Right ventricle myocardium inferior (tissue), 1 donor: ENCODE measurements around the gene ITGB4. TPM values are rescaled to one million over a fixed set of nuclear protein-coding genes. Genes with fewer than 3 reads are reported as not detected.

Experiments used
- ATAC-seq: fragments of 200-7000 bp; cut with Tn5 transposase; one replicate; pipeline ENCODE4 v1.9.1; 2020; ENCODE audit warnings: mild to moderate bottlenecking, moderate library complexity
- DNase-seq: peaks from one replicate; pipeline ENCODE4 v3.0.0; 2021; ENCODE audit errors: missing footprints
- intact Hi-C: fragments of 100-400 bp; cut with DNase I; formaldehyde crosslinking; loops from one replicate; pipeline ENCODE4 v1.11.0; 2022
- long read RNA-seq: library from polyadenylated mRNA; unstranded; transcript quantifications from one replicate; pipeline ENCODE4 v2.0.0, GENCODE V29; 2021
- total RNA-seq: library from RNA; stranded (reverse); fragmentation: NEBNext Ultra II Directional; extraction: Animal tissue kit (Norgen Biotek cat#: 25700); gene quantifications from one replicate; pipeline ENCODE4 v1.2.1, GENCODE V29; 2021
- donor health status: DM: no; HTN: yes; CAD: no; lungs with severe emphysema.

Gene ITGB4
- total RNA-seq: 7.5 TPM
- long read RNA-seq, partial matches to known transcripts: 3 of 6 reads
- long read RNA-seq, other reads (novel, unspliced or antisense): 3 of 6 reads

DNA sequence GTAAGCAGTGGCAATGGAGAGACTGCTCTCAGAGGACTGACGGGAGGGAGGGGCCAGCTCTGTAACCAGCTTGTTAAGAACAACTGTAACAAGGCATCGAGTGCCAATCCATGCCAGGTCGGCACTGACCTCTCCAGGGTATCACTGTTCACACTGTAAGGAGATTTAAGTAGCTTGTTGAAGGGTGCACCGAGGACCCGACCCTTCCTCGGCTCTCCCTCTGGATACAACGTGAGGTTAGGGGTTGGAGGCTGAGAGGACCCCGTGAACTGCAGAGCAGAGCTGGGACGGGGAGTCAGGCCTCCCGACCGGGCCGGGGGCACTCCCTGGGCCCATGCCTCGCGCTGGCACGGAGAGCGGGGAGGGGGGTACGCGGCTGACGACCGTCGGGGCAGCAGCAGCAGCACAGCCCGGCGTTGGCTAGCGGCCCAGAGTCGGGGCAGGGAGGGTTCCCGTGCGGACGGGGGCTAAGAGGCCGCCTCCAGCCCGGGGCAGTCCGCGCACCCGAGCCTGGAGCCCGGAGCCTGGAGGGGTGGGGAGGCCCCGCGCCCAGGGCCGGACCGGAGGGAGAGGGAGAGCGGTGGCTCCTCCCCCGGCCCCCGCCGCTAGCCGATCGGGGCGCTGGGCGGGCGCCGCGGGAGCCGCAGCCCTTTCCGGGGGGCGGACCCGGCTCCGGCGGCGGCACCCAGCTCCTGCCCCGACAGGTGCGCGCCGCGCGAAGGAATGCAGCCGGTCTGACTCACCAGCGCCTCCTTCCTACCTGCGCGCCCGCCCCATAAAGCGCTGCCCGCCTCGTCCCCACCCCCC, at the start of gene ITGB4:
ITGB4 (plus strand) TSS at position 804 of the 807 bp plus-strand sequence. CDS start 3,245 bp downstream, outside the sequence.
- ATAC-seq (peak; percentile 49), DNase-seq (peak; percentile 66)
- intact Hi-C loops: no loop called here

DNA sequence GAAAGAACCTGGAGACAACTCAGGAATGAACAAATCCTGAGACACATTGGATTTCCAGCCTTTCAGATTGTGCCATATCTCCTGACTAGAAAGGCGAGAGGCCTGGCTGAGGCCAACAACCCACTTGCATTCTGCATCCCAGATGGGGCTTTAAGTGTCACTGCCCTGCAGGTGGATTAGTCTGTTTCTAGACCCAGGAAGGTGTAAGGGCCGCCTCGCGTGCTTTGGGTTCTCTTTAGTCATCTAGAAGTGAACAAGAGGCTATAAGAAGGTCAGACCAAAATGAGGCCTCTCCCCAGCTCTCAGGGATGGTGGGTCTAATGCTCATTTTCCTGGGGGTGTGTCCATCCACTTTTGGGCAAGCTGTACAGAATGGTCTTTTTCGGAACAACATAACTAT, 49.2 kb upstream of the ITGB4 start:
- intact Hi-C loops: no loop called here
- DNase-seq (no peak), ATAC-seq (no peak)

DNA sequence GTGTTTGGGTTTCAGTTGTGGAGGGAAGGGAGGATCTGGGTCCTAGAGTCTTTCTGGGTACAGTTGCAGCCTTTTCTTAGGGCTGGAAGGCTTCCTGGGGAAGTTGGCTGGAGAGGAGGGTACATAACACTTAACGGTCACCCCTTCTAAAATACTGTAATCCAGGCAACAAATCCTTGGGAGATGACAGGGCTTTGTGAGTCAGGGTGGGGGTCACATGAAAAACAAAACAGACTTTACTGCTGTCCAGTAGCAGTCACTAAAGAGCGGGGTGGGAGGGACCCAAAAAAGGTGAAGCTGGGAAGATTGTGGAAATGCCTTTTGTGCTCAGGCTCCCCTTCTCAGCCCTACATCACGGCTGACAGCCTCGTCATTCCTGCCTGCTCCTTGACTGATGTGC, 47.8 kb upstream of the ITGB4 start:
- DNase-seq: no peak
- ATAC-seq: no peak
- intact Hi-C loops: no loop called here

DNA sequence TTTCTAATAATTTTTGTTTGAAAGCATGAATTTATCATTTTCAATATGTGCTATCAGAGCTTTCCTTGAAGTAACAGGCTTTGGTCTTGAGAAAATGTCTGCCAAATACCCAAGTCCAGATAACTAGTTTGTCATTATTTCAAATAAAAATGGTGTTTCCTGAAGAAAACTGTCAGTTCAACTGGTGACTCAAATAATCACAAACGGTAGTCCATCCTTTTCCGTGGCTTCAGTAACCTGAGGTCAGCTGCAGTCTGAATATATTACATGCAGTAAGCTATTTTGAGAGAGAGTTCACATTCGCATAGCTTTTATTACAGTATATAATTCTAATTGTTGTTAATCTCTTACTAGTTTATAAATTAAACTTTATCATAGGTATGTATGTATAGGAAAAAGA, 44.8 kb upstream of the ITGB4 start:
- ATAC-seq (no peak), DNase-seq (no peak)
- intact Hi-C loops: no loop called here

DNA sequence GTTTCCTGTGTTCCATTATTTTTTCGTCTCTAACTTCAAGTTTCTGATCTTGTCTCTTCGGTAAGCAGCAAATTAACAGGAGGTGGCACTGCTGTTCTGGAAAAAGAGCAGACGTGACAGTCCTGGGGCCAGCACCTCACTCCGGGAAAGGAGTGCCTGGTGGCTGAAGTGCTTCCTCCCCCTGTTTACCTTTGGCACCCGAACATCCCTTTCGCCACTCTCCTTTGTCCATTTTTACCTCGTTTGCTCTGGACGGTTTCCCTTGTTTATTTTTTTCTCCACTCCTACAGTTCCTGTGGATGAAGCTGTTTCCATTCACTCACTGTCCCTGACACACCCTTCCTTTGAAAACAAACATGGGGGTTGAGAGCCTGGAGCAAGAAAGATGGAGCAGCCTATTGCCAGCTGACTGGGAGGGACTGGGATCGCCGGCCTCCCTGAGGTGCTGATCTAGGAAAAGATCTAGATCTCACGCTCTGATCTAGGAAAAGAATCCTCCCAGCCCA, 41.5 kb upstream of the ITGB4 start:
- DNase-seq (no peak), ATAC-seq (peak; percentile 62)
- intact Hi-C loops: loop anchor here (2.0 kb wide), 1 partner anchor 69 kb away; no protein-coding TSS in a partner anchor

DNA sequence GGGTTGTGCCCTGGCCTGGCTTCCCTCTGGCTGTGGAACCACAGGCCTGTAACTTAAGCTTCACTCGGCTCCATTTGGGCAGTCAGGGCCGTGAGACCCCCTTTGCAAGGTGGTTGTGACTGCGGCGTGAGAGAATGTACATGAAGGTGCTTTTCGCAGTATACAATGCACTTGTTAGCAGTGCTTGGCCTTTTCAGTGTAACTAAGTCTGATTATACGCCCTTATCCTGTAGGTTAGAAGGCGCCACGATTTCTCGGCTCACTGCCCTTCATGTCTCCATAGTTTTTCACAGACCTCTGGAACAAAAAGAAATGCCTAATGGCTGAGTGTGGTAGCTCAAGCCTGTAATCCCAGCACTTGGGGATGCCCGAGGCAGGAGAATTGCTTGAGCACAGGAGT, 40.8 kb upstream of the ITGB4 start:
- intact Hi-C loops: no loop called here
- no peak for ATAC-seq
- DNase-seq: no peak

DNA sequence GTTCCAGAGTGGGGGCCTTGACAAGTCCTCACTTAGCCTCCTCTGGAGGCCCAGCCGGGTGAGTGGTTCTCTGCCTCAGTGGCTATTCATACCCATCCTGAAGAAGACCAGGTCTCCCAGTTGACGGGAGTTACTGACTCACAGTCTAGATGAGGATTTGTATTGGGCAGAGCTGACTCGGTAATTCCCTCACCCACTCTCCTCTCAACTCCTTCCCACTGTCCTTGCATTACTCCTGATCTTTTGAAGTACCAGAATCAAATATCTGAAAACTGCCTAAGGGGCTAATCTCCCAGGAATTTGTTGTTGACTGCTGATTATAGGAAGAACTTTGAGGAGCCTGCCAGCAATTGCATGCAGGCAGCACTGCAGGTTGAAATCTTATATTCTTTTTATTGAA, 40.0 kb upstream of the ITGB4 start:
- intact Hi-C loops: no loop called here
- no peak for ATAC-seq
- DNase-seq: no peak

DNA sequence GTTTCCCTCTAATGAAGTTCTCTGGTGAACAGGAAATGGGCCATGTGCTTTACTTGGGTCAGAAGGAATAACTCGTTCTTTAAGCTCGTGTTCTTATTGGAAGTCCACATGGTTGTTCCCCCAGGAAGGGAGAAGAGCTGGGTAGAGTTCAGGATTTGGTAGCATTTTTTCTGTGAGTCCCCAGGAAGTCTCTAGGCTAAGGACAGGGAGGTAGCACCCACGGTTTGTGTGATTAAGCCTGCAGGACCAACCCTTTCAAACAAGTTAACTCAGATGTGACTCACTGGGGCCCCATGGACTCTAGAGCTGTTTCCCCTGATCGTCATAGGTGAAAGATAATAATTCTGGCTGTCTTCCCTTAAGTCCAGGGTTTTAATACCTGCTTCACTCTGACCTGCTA, 37.7 kb upstream of the ITGB4 start:
- intact Hi-C loops: no loop called here
- DNase-seq: no peak
- no peak for ATAC-seq

DNA sequence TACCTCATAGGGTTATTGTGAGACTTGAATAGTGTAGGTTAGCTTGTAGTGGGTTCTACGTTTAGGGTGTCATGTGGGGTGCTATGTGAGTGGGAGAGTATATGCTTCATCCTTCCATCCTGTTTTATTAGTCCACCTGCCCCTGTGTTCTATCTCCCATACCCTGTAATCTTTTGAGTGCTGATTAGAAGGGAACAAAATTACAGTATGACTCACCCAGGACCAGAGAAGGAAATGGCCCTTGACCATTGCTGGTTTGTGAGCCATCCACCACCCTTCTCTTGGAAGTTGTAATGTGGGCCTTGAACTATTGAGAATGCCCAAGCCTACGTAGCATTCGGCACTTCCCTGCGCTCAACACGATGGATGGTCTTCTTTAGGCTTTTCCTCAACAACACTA, 37.0 kb upstream of the ITGB4 start:
- no peak for ATAC-seq
- intact Hi-C loops: no loop called here
- no peak for DNase-seq

DNA sequence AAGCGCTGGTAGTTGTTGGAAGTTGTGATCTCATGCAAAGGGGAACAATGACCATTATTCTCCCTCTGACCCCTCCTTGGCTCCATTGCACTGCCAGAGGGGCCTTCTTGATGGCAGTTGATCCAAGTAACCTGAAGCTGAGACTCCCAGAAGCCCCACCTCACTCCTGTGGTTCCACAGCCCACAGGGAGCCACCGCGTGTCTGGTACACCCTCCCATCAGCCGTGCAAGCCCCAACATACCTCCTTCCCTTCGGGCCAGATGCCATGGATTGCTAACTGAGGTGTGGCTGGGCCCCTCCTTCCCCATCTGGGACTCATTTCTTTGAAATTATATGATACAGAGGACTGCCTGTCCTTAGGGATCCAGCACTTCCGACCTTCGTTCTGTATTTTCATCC, 36.3 kb upstream of the ITGB4 start:
- ATAC-seq: no peak
- intact Hi-C loops: no loop called here

DNA sequence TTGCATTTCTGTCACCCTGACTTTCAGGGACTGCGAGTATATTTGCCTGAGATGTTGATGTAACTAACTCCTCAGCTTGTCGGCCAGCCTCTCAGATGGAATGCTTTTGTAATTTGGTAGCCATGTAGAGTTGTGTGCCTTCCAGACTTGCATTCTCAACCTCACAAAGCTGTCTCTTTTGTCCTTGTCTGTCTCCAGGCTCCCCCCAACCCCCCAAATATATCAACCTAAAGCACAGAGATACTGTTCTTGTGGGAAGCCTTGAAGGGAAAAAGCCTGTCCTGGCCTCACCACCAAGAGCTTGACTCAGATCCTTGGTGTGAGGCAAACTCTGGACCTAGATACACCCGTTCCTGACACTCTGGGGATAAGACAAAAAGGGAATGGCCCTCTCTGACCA, 35.8 kb upstream of the ITGB4 start:
- no peak for DNase-seq
- no peak for ATAC-seq
- intact Hi-C loops: no loop called here

More for the DNA sequence above, 36.3 kb upstream of the ITGB4 start:
- DNase-seq: no peak

DNA sequence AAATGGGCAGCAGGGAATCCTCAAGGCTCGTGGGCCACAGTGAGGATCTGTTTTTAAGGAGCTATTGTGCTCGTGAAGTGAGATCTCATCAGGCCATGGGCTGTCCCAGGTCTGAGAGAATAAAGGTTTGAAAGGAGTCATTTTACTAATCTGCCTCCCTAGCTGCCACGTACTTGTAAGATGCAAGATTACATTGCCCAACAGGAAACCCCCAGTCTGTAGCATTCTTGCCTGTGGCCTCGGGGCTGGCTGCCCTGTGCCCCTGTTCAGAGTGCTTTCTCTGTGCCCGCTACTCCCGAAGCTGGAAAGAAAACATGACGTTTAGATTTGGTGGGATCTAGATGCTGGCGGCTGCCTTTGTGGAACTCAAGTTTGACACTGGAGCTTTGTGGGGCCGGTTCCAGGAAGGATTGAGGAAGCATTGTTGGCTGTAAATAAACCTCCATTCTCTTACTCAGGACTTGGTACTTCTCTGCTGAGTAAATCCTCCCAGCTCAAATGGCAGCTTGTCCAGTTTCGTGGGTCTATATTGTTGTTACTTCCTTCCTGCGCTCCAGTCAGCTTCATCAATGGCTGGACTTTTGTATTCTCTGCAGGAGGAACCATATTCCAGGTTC, 32.9 kb upstream of the ITGB4 start:
- intact Hi-C loops: no loop called here
- no peak for DNase-seq
- no peak for ATAC-seq

DNA sequence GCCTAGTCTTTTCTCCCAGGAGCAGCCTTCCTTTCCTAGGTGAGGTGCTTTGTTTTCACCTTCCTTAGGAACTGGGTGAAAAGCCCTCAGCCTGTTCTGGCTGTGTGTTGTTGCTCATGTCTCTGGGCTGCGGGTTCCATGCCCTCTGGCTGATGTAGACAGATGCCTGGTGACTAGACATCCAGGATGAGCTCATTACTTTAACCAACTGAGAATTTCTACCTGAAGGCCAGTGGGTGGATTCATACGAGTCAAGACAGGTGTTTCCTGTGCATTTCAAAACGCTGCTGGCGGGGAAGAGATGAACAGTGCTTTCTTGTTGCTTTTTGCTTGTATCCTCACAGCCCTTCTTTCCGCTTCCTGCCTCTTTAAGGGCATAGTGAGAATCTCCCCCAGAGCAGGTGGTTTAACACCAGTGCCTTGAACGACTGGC, 31.8 kb upstream of the ITGB4 start:
- intact Hi-C loops: no loop called here
- ATAC-seq: no peak
- DNase-seq: no peak

DNA sequence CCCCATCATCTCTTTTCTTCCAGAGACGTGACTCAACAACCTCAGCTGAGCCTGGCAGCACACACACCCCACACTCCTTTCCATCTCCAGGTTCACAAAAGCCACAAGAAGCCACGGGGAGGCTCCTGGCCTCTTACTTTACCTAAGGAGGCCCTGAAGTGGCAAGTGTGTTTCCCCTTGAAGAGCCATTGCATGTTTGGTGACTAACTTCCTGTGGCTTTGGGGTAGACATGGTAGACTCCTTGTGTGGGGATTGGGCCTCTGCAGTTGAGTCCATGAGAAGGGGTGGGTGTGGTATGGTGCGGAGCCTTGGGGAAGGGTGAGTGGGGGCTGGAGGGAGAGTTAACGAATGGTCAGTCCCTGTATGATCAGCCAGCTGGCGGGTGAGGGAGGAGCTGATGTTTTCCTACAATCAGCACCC, 29.9 kb upstream of the ITGB4 start:
- DNase-seq (no peak), ATAC-seq (no peak)

DNA sequence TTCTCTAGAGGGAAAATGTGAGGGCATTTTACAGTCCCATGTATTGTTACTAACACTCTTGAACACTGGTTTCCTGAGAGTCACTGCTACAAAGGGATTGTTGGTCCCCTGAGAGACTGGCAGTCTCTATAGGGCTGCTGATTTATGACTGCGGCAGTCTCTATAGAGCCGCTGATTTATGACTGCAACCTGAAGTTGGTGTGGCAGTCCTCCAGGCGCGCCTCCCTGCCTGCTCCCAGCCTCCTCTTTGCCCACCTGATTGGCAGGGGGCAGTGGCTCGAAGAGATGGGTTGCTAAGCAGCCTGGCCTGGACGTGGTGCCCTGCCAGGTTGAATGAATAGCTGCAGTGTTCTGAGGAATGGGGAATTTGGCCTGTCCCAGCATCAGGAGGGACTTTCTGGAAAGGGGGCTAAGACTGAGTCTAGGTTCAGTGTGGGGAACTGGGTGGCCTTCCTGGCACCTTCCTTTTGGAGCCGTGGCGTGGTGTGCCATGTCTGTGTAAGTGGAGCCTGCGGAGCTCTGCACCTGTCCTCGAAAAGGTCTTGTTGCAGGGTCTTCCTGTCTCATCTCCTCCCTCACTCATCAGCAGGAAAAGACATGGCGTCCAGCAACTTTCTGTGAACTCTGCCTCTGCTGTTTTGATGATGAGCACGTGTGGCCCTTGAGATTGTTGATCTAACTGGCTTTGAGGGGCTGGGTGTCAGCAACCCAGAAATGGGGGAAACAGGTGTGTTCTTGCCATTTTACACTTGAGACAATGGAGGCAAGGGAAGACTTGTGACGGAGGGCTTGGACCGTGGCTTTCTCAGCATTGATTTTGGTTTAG, 29.2 kb upstream of the ITGB4 start:
- intact Hi-C loops: no loop called here
- no peak for DNase-seq
- ATAC-seq: no peak

More for the DNA sequence above, 29.9 kb upstream of the ITGB4 start:
- intact Hi-C loops: no loop called here

DNA sequence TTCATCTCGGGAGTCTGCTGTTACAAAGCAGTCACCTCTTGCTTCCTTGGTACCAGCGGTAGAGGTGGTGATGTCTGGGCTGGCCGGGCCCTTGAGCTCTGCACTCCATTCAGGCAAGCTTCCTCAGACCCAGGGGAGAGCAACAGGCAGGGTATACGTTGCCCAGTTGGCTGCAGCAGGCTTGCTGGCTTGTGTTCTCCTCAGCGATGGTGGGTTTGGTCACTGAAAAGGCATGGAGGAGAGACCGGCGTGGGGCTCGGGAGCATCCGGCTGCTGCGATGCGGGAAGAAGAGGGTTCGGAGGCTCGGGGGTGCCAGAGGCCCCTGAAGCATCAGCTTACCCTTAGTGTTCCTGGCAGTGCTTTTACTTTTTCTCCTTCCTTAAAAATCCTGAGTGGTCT, 28.3 kb upstream of the ITGB4 start:
- ATAC-seq: no peak

DNA sequence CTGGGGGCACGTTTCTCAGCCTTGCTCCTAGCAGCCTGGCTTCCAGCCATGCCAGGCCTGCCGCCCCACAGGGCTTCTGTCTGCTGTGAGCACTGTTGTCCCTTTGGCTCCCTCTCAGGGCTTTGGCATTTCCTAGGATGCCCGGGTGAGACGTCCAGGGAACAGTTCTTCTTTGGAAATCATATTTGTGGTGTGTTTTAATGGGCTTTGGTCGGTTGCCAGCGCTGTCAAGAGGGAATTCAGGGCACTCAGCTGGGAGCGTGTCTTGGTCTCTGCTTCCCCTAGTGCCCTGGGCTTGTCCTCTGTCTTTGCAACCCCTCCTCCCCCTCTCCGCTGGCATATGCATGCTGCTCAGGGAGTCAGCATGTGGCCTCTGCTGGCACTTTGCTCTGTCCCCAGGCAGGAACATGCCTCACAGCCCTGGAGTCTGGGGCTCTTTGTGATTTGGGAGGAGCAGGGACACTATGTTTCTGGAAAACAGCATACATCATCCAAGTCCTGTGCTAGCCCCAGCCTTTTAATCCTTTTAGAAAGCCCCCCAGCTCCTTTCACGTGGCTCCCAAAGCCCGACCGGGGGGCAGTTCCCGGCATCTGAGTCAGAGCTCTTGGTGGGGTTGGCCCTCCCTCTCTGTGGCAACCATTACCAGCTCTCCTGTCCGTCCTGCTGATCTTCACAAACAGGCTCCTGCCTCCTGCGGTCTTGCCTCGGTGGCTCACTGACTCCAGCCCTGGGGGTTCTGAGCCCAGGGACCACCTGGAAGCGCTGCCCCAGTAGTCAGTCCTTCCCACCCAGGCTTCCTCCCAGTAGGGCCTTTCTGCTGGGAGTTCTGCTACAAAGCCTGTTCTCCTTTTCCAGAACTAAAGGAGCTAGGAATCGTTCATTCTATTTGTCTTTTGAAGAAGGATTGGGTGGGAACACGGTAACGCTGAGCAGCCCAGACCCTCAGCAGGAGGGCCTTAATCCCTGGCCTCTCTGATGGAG, 27.5 kb upstream of the ITGB4 start:
- ATAC-seq: peak; percentile 82
- intact Hi-C loops: loop anchor here (2.0 kb wide), 1 partner anchor 59 kb away; no protein-coding TSS in a partner anchor
- peak; percentile 82 for DNase-seq

More for the DNA sequence above, 28.3 kb upstream of the ITGB4 start:
- intact Hi-C loops: no loop called here
- no peak for DNase-seq

DNA sequence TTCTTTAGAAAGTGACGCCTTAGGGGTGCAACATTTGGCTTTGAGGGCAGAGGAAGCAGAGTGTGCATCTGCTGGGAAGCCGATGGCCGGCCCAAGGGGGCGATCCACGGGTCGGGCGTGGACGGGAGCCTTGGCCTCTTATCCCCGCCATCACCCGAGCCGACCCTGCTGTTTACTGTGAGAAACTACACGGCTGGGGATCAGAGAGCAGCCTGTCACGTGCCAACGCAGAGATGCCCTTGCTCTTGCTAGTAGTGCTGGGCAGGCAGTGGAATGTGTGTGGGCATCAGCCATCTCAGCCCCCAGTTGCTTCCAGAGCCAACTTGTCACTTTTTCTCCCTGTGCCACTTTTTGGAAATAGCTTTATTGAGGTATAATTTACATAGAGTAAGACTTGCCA, 26.7 kb upstream of the ITGB4 start:
- intact Hi-C loops: loop anchor here (2.0 kb wide), 1 partner anchor 60 kb away; no protein-coding TSS in a partner anchor
- DNase-seq (no peak), ATAC-seq (no peak)
